H4 (cell line): Measurements from ENCODE around the gene CH25H. TPM values are rescaled to one million over a fixed set of nuclear protein-coding genes. Genes with fewer than 3 reads are reported as not detected.

Experiments
- DNase-seq: peaks from one replicate; pipeline ENCODE4 v3.0.0-alpha.2; 2015; ENCODE audit warnings: low spot score
- total RNA-seq: library from RNA; depleted of rRNA; stranded (reverse); fragments of >200 nt; shearing (Covaris generic); gene quantifications from 2 replicates; pipeline ENCODE4 v1.2.3, GENCODE V29; 2014

The CH25H gene
- total RNA-seq, 1 experiment from 2014 or later = 0.12 TPM

GRCh38 chr10:89233033-89233432 lies 25.9 kb upstream of the CH25H start:
- no peak for DNase-seq

- no peak for DNase-seq
These were observed 21.8 kb upstream of the CH25H start for GRCh38 chr10:89228962-89229361.

- no peak for DNase-seq
These were observed 21.0 kb upstream of the CH25H start for GRCh38 chr10:89228146-89228545.

DNA sequence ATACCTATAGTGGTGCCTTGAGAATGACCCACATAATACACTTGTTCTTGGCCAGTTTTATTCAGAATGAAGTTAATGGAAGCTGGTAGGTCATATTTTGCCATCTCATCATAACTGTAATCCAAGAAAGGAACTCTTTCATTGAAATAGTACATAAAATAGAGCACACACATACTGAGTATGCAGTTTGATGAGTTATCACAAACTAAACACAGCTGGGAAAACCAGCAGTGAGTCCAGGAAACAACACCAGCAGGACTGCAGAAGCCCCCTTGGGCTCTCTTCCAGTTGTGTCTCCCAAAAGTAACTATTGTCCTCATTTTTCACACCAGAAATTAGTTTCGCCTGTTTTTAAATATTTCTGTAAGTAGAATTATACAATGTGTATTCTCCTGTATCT lies 19.8 kb upstream of the CH25H start:
- DNase-seq = no peak

GRCh38 chr10:89224739-89225443 lies 17.8 kb upstream of the CH25H start:
- DNase-seq = no peak

GRCh38 chr10:89221919-89222318 lies 14.8 kb upstream of the CH25H start:
- no peak for DNase-seq

DNA sequence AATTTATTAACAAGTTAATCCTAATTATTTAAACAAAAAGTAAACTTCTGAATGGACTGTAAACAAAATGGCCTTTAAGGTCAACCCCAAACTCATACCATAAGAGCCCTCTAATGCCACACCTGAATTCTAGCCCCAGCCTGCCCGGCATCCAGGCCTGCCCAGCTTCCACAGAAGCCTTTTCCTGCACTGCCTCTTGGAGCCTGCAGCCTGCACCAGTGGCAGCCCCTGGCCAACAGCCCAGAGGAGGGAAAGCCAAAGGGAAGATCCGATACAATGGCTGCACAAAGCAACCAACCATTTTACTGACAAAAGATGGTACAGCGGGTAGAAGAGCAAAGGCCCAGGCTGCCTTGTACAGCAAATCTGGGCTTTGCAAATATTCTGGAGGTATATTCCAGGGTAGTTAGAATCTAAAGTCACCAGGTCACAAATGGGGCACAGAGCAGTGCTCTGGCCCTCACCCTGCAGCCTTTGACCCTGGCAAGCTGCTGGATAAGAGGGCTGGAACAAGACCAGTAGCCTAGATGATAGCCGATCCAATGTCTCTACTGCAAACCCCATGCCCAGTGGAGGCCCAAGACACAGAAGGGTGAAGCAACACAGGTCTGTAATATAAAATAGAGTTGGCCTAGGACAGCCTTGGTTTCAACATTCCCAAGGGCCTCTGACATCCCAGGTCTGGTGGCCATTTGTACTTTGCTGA lies 12.5 kb upstream of the CH25H start:
- no peak for DNase-seq

- peak; percentile 42 for DNase-seq
These were observed 10.2 kb upstream of the CH25H start for GRCh38 chr10:89217057-89217990.

DNA sequence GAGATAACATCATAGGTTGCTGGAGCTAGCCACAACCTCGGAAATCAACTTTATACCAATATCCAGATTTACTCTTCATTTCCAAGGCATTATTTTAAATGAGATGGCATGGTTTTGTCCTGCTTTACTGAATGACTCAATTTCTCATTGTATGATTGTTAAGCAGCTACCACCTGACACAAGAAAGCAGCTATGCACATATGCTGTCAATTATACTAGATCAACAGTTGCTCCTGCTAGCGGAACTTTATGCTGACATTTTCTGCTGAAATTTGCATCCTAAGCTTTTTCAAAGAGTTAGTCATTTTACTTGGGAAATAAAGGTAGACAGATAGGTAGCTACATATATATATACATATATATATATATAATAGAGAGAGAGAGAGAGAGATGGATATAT lies 8.9 kb upstream of the CH25H start:
- DNase-seq = no peak

DNA sequence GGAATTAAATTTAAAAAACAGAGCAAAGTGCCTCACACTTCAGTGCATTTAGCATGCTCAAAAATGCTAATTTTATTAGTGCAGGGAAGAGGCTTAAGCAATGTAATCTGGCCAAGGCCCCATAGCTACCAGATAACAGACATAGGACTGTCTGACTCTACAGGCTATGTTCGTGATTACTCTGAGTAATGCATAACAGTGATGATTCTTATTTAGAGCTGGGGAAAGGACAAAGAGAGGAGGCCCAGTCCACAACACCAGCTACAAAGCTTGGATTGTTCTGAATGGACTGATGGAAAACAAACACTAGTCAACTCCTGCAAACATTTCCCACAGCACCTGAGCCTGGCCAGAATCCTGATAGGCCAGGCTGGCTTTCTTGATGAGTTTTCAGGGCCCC lies 8.4 kb upstream of the CH25H start:
- DNase-seq = no peak

- DNase-seq = no peak
These were observed 7.5 kb upstream of the CH25H start for GRCh38 chr10:89214566-89215165.

DNA sequence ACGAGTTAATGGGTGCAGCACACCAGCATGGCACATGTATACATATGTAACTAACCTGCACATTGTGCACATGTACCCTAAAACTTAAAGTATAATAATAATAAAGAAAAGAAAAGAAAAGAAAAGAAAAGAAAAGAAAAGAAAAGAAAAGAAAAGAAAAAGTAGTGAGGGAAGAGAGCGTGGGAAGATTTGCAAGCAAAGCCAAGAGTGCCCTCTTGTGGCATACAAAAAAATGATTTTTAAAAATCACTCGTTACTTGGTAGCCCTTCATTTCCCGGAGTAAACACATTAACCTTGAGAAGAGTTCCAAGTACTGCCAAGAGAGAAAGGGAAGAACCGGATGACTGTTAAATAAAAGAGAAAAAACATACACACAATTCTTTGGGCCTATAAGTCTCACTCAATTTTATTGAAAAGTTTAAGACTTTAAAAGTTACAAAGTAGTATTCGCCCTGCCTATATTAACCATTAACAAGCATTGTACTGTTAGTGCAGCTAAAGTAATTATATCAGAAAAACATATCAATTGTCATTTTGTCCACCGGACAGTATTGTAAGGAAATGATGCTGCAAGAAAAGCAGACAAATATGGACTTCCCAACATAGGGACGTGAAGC lies 6.2 kb upstream of the CH25H start:
- peak; percentile 15 for DNase-seq

DNA sequence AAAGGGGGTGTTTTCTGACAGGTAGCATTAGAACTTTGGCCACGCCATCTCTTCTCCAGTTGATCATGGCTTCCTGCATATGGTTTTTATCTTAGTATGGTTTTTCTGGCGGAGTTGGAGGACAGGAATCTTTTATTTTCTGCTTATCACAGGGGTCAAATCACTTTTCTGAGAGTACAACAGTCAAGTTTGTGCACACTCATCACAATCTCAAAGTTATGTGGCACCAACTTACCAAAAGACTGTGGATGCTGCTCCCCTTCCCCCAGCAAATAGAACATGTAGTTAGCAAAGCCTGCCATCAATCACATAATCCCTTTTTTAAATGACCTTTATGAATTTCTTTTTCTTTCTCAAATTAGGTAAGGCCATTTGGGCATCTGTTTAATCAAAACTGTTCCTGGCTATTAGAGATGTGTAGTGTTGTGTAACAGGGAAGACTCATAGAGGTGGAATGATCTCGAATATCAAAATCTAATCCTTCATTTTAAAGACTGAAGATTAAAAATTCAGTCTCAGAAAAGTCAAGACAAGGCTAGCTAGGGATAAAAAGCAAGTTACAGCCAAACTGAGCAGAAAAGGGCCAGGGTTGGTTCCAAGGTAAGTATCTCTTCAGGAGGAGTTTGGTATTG lies 3.8 kb upstream of the CH25H start:
- no peak for DNase-seq

- no peak for DNase-seq
These were observed 2.6 kb upstream of the CH25H start for GRCh38 chr10:89209718-89210117.

DNA sequence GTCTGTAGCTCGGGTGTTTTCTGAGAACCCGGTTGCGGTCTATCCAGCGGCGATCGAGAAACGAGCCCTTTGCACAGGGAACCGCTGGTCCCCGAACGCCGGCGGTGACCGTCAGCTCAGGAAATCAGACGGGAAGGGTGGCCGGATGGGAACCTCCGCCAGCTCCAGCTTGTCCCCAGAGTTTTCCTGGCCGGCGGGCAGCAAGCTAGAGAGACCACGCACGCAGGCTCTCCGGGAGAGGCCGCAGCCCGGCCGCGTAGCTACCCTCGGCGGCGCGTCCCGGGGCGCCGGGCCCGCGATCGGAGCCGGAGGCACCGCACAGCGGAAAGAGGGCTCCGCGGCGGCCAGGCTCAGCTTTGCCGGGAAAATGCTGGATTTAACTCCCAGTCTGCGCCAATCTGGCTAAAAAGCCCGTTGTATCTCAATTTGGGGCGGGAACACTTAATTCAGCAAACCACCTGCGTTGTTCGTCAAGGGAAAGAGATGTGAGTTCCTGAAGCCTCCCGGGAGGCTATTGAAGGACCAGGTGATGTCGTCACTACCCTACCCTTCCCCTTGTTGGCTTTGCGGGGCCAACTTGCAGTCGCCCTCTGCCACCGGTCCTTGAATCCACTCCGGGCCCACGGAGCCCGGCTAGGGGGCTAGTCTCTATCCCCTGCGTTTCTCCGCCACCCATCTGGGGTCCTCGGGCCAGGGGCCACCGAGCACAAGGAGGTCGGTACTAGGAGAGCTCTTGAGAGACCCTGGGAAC lies 859 bp upstream of the CH25H start:
- DNase-seq = no peak

DNA sequence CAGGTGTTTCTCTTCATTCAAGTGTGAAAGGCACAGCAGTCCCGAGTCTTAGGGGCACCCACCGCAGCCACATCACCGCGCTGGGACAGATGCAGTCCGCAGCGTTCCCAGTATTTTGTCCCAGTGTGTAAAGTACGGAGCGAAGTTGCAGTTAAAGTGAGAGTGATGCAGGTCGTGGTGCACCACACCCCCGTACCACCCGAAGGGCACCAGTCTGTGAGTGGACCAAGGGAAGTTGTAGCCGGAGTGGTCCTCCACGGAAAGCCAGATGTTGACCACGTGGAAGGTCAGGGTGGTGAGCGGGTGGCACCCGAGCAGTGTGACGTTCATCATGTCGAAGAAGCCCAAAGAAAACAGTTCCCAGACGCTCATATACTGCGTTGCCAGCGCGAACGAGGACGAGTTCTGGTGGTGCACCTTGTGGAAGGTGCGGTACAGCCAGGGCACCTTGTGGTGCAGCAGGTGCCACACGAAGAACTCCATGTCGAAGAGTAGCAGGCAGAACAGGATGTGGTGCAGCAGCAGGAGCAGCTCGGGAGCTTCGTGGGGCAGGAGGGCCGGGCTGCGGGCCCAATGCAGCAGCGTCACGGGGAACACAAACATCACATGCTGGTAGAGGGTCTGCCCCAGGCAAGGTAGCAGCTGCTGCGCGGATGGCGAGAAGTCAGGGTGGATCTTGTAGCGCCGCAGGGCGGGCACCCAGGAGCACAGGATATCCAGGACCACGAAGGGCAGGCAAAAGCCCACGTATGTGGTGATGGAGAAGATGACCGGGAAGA lies 526 bp downstream of the CH25H start:
- DNase-seq = no peak

GRCh38 chr10:89204621-89205185 lies 2.4 kb downstream of the CH25H start:
- no peak for DNase-seq

GRCh38 chr10:89203237-89203636 lies 3.9 kb downstream of the CH25H start:
- DNase-seq = no peak

GRCh38 chr10:89202033-89202425 lies 5.1 kb downstream of the CH25H start:
- DNase-seq = no peak
